HEK293 (cell line): Measurements from ENCODE around the gene SYS1.

Experiments
- CTCF ChIA-PET: fragments of 350-600 bp; formaldehyde crosslinking; extraction: SDS; loops from one replicate; lab custom pipeline; 2021; ENCODE audit warnings: antibody characterized with exemption; lab: Yijun Ruan, JAX
- POLR2A ChIA-PET: fragments of 300-600 bp; formaldehyde crosslinking; extraction: SDS; loops from one replicate; lab custom pipeline; 2020; ENCODE audit warnings: antibody characterized with exemption, inconsistent platforms; lab: Yijun Ruan, JAX
- H3K27ac ChIP-seq: fragments of 200-500 bp; sonication (Bioruptor generic); 2 replicates; pipeline ENCODE4 v1.5.1; 2014; ENCODE audit warnings: low read depth, low read length, control low read depth, inconsistent platforms; ENCODE audit errors: extremely low read depth
- H3K36me3 ChIP-seq, 2 experiments: fragments of 200-500 bp in 1 of 2; sonication (Bioruptor generic) in 1 of 2; 1 replicate in 1 of 2; 2 replicates in 1 of 2; pipeline ENCODE4 v1.5.1; 2014 to 2017; ENCODE audit warnings: inconsistent platforms in 2 of 2, low read length in 2 of 2; ENCODE audit not compliant: control insufficient read depth in 2 of 2, insufficient read depth in 1 of 2
- H3K4me1 ChIP-seq: fragments of 200-500 bp; sonication (Bioruptor generic); 2 replicates; pipeline ENCODE4 v1.5.1; 2014; ENCODE audit warnings: mild to moderate bottlenecking, low read length, inconsistent platforms; ENCODE audit not compliant: control insufficient read depth, insufficient read depth
- H3K4me3 ChIP-seq: 2 replicates; pipeline ENCODE4 v1.5.1; 2011; ENCODE audit warnings: low read depth, mild to moderate bottlenecking, control low read depth, low read length, moderate library complexity
- H3K9me3 ChIP-seq: fragments of 200-500 bp; sonication (Bioruptor generic); 2 replicates; pipeline ENCODE4 v1.5.1; 2014; ENCODE audit warnings: low read depth, low read length, inconsistent platforms; ENCODE audit not compliant: control insufficient read depth, insufficient read depth
- BCL6B ChIP-seq: fragments of 450-650 bp; formaldehyde crosslinking; IDR thresholded peaks from 2 replicates; pipeline ENCODE4 v1.5.1; 2017; ENCODE audit warnings: missing biosample characterization, missing genetic modification characterization
- HOXA7 ChIP-seq: sonication (generic); formaldehyde crosslinking; IDR thresholded peaks from 2 replicates; pipeline ENCODE4 v1.8.1; 2022; ENCODE audit warnings: missing genetic modification reagents, borderline replicate concordance
- IKZF3 ChIP-seq: fragments of 450-650 bp; IDR thresholded peaks from 2 replicates; pipeline ENCODE4 v1.5.0; 2018; ENCODE audit warnings: missing biosample characterization, mild to moderate bottlenecking, missing genetic modification characterization, moderate library complexity
- KLF17 ChIP-seq: fragments of 450-650 bp; formaldehyde crosslinking; IDR thresholded peaks from 2 replicates; pipeline ENCODE4 v1.5.1; 2016; ENCODE audit warnings: missing biosample characterization, missing genetic modification characterization
- MEIS1 ChIP-seq: sonication (generic); formaldehyde crosslinking; IDR thresholded peaks from 2 replicates; pipeline ENCODE4 v1.8.1; 2022; ENCODE audit warnings: missing genetic modification reagents, mild to moderate bottlenecking, borderline replicate concordance
- OVOL3 ChIP-seq: fragments of 450-650 bp; formaldehyde crosslinking; IDR thresholded peaks from 2 replicates; pipeline ENCODE4 v1.5.1; 2016; ENCODE audit warnings: missing biosample characterization, missing genetic modification characterization
- ZBTB44 ChIP-seq: fragments of 450-650 bp; IDR thresholded peaks from 2 replicates; pipeline ENCODE4 v1.5.1; 2018; ENCODE audit warnings: missing biosample characterization, mild to moderate bottlenecking, missing genetic modification characterization
- ZNF133 ChIP-seq: fragments of 450-650 bp; formaldehyde crosslinking; IDR thresholded peaks from 2 replicates; pipeline ENCODE4 v1.5.1; 2016; ENCODE audit warnings: missing biosample characterization, missing genetic modification characterization
- ZNF16 ChIP-seq: fragments of 450-650 bp; formaldehyde crosslinking; IDR thresholded peaks from 2 replicates; pipeline ENCODE4 v1.5.1; 2016; ENCODE audit warnings: low read depth, missing biosample characterization, missing genetic modification characterization
- ZNF239 ChIP-seq: fragments of 450-650 bp; formaldehyde crosslinking; IDR thresholded peaks from 2 replicates; pipeline ENCODE4 v1.5.1; 2016; ENCODE audit warnings: missing biosample characterization, missing genetic modification characterization
- ZNF26 ChIP-seq: fragments of 450-650 bp; formaldehyde crosslinking; IDR thresholded peaks from 2 replicates; pipeline ENCODE4 v1.5.1; 2016; ENCODE audit warnings: missing biosample characterization, missing genetic modification characterization
- ZNF274 ChIP-seq, 2 experiments: fragments of 200-500 bp in 1 of 2; fragments of 450-650 bp in 1 of 2; sonication (Bioruptor generic) in 1 of 2; formaldehyde crosslinking in 1 of 2; IDR thresholded peaks; 2 replicates each; pipeline versions ENCODE4 v1.5.1 to v1.6.1; 2014 to 2016; ENCODE audit warnings: borderline replicate concordance in 1 of 2, inconsistent platforms in 1 of 2, low read length in 1 of 2, missing biosample characterization in 1 of 2, missing genetic modification characterization in 1 of 2
- ZNF366 ChIP-seq: fragments of 450-650 bp; formaldehyde crosslinking; conservative IDR thresholded peaks from 2 replicates; pipeline ENCODE4 v1.5.1; 2016; ENCODE audit warnings: missing biosample characterization, missing genetic modification characterization
- ZNF473 ChIP-seq: fragments of 450-650 bp; formaldehyde crosslinking; IDR thresholded peaks from 2 replicates; pipeline ENCODE4 v1.5.1; 2017; ENCODE audit warnings: missing biosample characterization, missing genetic modification characterization
- ZNF530 ChIP-seq: fragments of 450-650 bp; formaldehyde crosslinking; IDR thresholded peaks from 2 replicates; pipeline ENCODE4 v1.5.1; 2016; ENCODE audit warnings: low read depth, missing biosample characterization, missing genetic modification characterization
- ZXDB ChIP-seq: fragments of 450-650 bp; formaldehyde crosslinking; IDR thresholded peaks from 2 replicates; pipeline ENCODE4 v1.5.1; 2016; ENCODE audit warnings: missing biosample characterization, missing genetic modification characterization

SYS1 gene

GRCh38 chr20:45323731-45324130 lies 39.2 kb upstream of the SYS1 start (continued):
- TF ChIP-seq ZBTB44 (tag by site-specific recombination) (no peak), ZNF530 (tag by site-specific recombination) (no peak), ZNF133 (tag by site-specific recombination) (no peak), HOXA7 (no peak)

- H3K9me3 ChIP-seq: no peaks in the 10 kb centered on the region
- ChIA-PET CTCF (interaction anchor here (0.5 to 1.7 kb wide), 6 partner anchors 9 to 445 kb away, joined by 3 to 5 read pairs (median 4); partner anchors contain the start of gene SYS1), POLR2A (no interaction called here)
- H3K27ac ChIP-seq: no peak overlapping the region
- H3K4me3 ChIP-seq: no peak overlapping the region
- TF ChIP-seq ZNF473 (no peak), IKZF3 (tag by site-specific recombination) (no peak)
- TF ChIP-seq, all 188 proteins: peak for 0
- H3K4me1 ChIP-seq: no peaks in the 10 kb centered on the region; the same call in 1 of the 2 replicates
- peaks cover 0 to 39% of the 10 kb centered on the region in 2 experiments; a peak in 1 of 3 replicates for H3K36me3 ChIP-seq
Measured at GRCh38 chr20:45325371-45325770, 37.6 kb upstream of the SYS1 start.

GRCh38 chr20:45328451-45328850 lies 34.5 kb upstream of the SYS1 start:
- H3K36me3 ChIP-seq: peaks cover 4 to 63% of the 10 kb centered on the region in 2 experiments; a peak in 2 of 3 replicates
- no peak overlapping the region for H3K27ac ChIP-seq
- ChIA-PET POLR2A (no interaction called here), CTCF (no interaction called here)
- H3K4me3 ChIP-seq: no peak overlapping the region
- TF ChIP-seq ZNF16 (tag by site-specific recombination) (no peak), ZXDB (no peak), KLF17 (tag by site-specific recombination) (no peak), ZNF366 (tag by site-specific recombination) (no peak), ZNF274 (IDR thresholded peaks at IDR 0.05; ENCODE audit: low read length) (no peak), ZNF274 (tag by site-specific recombination; IDR thresholded peaks at IDR 0.05; ENCODE audit: borderline replicate concordance) (no peak), MEIS1 (CRISPR knock-in tag) (no peak)
- H3K4me1 ChIP-seq: no peaks in the 10 kb centered on the region
- no peaks in the 10 kb centered on the region for H3K9me3 ChIP-seq

- Histone ChIP-seq H3K4me1 (no peaks in the 10 kb centered on the region), H3K4me3 (no peak overlapping the region), H3K36me3 (peaks cover 4 to 59% of the 10 kb centered on the region in 2 experiments; a peak in 2 of 3 replicates), H3K27ac (no peak overlapping the region), H3K9me3 (no peaks in the 10 kb centered on the region)
- TF ChIP-seq ZNF26 (tag by site-specific recombination): no peak
- no peak for TF ChIP-seq BCL6B (tag by site-specific recombination)
- TF ChIP-seq OVOL3 (tag by site-specific recombination): no peak
- no peak for TF ChIP-seq ZNF239 (tag by site-specific recombination)
- POLR2A ChIA-PET: no interaction called here
- CTCF ChIA-PET: interaction anchor here (0.5 kb wide), 1 partner anchor 642 kb away, joined by 3 read pairs; the partner anchor contains the start of gene ZNF335
Measured at GRCh38 chr20:45329497-45330319, 33.2 kb upstream of the SYS1 start.
